ENCODE measurements around the gene ACADVL.

ACADVL gene

GRCh38 chr17:7259555-7259889 is 39.8 kb downstream of the ACADVL start:
- DNase-seq (ENCODE audit: extremely low read depth, insufficient read length): no peak
- peaks cover 2% of the 10 kb centered on the region; the same call in 1 of the 2 replicates for H3K27me3 ChIP-seq (replicated peaks; ENCODE audit: control insufficient read depth, insufficient read depth, low read length)
- peaks cover 18% of the 10 kb centered on the region for H3K36me3 ChIP-seq (ENCODE audit: control insufficient read depth, insufficient read depth, low read length)
- no peak overlapping the region for H3K4me3 ChIP-seq (replicated peaks; ENCODE audit: low read depth, low read length)
- TF ChIP-seq, protein P1, sequence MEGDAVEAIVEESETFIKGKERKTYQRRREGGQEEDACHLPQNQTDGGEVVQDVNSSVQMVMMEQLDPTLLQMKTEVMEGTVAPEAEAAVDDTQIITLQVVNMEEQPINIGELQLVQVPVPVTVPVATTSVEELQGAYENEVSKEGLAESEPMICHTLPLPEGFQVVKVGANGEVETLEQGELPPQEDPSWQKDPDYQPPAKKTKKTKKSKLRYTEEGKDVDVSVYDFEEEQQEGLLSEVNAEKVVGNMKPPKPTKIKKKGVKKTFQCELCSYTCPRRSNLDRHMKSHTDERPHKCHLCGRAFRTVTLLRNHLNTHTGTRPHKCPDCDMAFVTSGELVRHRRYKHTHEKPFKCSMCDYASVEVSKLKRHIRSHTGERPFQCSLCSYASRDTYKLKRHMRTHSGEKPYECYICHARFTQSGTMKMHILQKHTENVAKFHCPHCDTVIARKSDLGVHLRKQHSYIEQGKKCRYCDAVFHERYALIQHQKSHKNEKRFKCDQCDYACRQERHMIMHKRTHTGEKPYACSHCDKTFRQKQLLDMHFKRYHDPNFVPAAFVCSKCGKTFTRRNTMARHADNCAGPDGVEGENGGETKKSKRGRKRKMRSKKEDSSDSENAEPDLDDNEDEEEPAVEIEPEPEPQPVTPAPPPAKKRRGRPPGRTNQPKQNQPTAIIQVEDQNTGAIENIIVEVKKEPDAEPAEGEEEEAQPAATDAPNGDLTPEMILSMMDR (IDR thresholded peaks at IDR 0.05; ENCODE audit: insufficient read depth, low read length, poor library complexity, severe bottlenecking): no peak

DNA sequence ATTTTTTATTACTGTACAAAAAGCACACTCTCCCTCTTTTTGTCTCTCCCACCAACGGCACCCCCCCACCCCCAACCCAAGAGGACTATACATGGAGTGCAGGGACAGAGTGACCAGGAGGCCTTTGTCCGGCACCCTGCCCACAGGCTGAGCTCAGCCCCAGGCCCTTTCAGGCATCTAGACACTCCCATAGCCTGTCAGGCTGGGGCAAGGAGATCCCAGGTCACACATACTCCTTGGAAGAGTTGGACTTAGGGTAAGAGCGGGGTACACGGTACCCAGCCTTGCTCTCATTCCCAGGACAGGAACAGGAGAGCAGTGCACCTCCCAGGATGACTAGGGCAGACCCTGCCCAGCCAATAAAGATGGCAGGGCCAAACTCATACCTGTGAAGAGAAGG is 40.4 kb downstream of the ACADVL start:
- TF ChIP-seq, protein P1 (IDR thresholded peaks at IDR 0.05; ENCODE audit: insufficient read depth, low read length, poor library complexity, severe bottlenecking): no peak
- Histone ChIP-seq H3K4me3 (replicated peaks; ENCODE audit: low read depth, low read length) (no peak overlapping the region), H3K36me3 (ENCODE audit: control insufficient read depth, insufficient read depth, low read length) (peaks cover 14% of the 10 kb centered on the region), H3K27me3 (replicated peaks; ENCODE audit: control insufficient read depth, insufficient read depth, low read length) (peaks cover 2% of the 10 kb centered on the region; the same call in 1 of the 2 replicates)
- DNase-seq (ENCODE audit: extremely low read depth, insufficient read length): no peak

DNA sequence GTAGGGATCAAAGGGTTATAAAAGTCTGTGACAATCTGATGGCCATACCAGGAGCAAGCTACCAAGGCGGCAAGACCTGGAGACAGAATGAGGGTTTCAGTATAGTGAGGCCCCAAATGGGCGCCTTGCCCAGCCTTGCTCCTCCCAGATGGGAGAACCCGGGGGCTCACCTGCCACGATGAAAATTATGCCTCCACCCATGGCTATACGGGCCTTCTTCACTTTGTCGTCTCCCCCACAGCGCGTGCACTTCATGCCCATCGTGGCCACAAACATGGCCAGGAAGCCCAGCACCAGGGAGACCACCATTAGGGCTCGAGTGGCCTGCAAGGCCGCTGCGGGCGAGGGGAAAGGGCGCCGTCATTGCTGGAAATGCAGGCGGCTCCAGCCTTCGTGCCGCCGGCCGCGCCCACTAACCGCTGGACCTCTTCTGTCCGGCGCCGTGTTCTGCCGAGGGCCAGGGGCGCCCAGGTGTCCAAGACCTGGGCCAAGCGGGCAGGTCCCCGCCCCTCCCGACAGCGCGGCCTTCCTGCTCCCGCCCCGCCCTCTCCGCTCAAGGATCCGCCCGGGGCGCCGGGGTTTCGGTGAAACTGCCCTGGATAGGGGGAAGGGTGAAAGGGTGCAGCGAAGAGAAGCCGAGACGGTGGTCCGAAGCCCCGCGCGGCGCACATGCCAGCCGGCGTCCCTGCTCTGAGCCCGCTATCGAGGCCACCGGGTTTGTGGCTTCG is 41.1 kb downstream of the ACADVL start:
- DNase-seq (ENCODE audit: extremely low read depth, insufficient read length): no peak
- peaks cover 13% of the 10 kb centered on the region for H3K36me3 ChIP-seq (ENCODE audit: control insufficient read depth, insufficient read depth, low read length)
- TF ChIP-seq, protein P1 (IDR thresholded peaks at IDR 0.05; ENCODE audit: insufficient read depth, low read length, poor library complexity, severe bottlenecking): no peak
- peaks cover 2% of the 10 kb centered on the region; the same call in 1 of the 2 replicates for H3K27me3 ChIP-seq (replicated peaks; ENCODE audit: control insufficient read depth, insufficient read depth, low read length)
- peak overlapping the region; percentile 14 for H3K4me3 ChIP-seq (replicated peaks; ENCODE audit: low read depth, low read length)

GRCh38 chr17:7261379-7262191 is 41.8 kb downstream of the ACADVL start:
- Histone ChIP-seq H3K36me3 (ENCODE audit: control insufficient read depth, insufficient read depth, low read length) (peaks cover 11% of the 10 kb centered on the region), H3K27me3 (replicated peaks; ENCODE audit: control insufficient read depth, insufficient read depth, low read length) (peaks cover 2% of the 10 kb centered on the region; the same call in 1 of the 2 replicates), H3K4me3 (replicated peaks; ENCODE audit: low read depth, low read length) (peak overlapping the region; percentile 14; the same call in 1 of the 2 replicates)
- no peak for DNase-seq (ENCODE audit: extremely low read depth, insufficient read length)
- TF ChIP-seq, protein P1 (IDR thresholded peaks at IDR 0.05; ENCODE audit: insufficient read depth, low read length, poor library complexity, severe bottlenecking): no peak

DNA sequence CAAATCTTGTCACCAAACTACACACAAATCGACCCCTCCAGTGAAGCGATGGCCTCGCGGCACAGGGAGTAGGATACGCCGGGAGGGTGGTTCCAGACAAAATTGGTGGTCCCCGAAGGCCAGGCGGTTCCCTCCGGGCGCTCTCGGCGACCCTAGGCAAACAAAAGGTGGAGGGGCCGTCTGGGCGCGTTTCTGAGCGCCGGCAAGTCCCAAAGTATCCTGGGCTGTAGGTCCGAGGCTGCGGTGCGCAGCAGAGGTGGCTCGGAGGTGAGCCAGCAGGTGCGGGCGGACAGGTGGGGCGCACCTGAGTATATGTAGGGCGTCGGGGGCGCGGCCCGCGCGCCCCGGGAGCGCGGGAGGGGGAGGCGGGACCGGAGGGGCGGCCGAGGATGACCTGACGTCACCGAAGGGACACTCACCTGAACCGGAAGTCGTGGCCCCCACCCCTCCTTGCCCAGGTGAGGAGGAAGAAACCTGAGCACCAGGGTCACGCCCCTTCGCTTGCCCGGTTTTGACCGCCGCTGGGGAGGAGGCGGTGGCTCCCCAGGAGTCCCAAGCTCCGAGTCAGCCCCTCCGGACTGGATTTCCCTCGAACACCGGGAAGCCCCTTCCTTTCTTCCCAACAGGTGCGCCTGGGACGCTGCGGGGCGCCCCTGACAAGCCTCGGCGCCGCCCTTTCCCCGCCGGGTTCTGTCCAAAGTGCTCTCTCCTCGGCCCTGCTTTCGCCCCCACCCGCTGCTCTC is 42.6 kb downstream of the ACADVL start, which contains the start of gene CLDN7:
TSS of gene CLDN7 (minus strand) at position 287 of the 743 bp plus-strand sequence. CDS start 435 bp downstream, outside the sequence.
- H3K36me3 ChIP-seq (ENCODE audit: control insufficient read depth, insufficient read depth, low read length): peaks cover 7% of the 10 kb centered on the region
- DNase-seq (ENCODE audit: extremely low read depth, insufficient read length): no peak
- H3K27me3 ChIP-seq (replicated peaks; ENCODE audit: control insufficient read depth, insufficient read depth, low read length): peaks cover 2% of the 10 kb centered on the region; the same call in 1 of the 2 replicates
- TF ChIP-seq, protein P1 (IDR thresholded peaks at IDR 0.05; ENCODE audit: insufficient read depth, low read length, poor library complexity, severe bottlenecking): no peak
- no peak within 1 kb of the TSS for H3K4me3 ChIP-seq (replicated peaks; ENCODE audit: low read depth, low read length)
